NCI-H1048 (cell line): Measurements from ENCODE around the gene TSG101.

Experiments used
- DNase-seq: peaks from one replicate; lab custom pipeline; 2025; lab: John Stamatoyannopoulos, UW

TSG101 gene

DNA sequence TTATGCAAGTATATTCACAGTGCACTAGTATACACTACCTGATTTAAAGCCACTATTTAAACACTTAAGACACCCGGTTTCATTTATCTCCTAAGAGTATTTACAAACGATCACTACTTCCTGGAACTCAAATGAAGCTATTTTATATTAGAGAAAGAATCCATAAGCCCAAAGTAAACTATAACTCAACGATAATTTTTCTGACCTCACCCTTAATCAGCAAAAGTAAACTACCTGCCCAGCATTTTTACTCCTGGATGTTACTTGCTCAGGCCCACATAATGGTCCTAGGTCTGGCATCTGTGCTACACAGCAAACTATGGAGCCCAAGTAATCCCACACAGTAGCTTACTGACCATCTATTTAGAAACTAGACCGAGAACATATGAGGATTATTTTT, 33.4 kb downstream of the TSG101 start:
- DNase-seq: no peak

DNA sequence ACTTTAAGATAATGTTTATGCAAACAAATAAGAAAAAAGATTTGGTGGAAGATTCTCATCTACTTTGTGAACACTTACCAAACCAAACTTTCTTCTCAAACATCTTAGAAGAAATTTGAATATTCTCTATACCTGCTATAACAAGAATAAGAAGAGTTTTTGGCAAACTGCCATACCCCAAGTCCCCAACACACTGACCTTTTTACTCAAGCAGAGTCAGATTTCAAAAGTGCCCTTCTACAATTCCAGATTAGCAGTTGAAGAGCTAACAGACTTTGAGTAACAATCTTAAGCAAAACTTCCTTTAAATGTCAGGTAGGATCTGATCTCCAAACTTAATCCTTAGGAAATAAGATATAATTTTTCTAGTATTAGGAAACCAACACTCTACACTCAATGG, 33.9 kb downstream of the TSG101 start:
- DNase-seq: no peak

GRCh38 chr11:18491924-18492323, 34.8 kb downstream of the TSG101 start:
- DNase-seq: no peak

GRCh38 chr11:18490736-18491485, 35.8 kb downstream of the TSG101 start:
- DNase-seq: no peak

- no peak for DNase-seq
Observed at GRCh38 chr11:18490319-18490718, 36.4 kb downstream of the TSG101 start.

DNA sequence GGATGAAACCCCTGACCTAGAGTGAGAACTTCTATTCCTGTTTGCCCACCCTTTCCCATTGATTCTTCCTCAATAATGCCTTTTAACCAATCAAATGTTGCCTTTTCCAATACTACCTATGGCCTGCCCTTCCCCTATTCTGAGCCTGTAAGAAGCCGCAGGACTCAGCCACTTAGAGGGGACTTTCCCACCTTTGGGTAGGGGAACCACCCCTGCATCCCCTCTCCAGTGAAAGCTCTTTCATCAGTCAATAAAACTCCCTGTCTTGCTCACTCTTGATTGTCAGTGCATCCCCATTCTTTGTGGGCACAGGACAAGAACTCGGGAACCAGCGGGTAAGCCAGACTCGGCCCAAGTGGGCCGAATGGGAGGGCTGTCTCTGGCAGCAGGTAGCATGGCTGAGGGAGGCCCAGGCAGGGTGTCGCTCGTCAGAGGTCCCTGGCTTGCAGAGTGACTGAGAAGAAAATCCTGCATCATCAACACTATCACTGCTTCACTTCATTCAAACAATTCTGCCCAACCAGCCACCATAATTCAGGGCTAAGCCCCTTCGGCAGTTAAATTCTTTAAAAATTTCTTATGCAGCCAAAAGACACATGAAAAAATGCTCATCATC, 40.7 kb downstream of the TSG101 start:
- DNase-seq: no peak

- no peak for DNase-seq
Observed at GRCh38 chr11:18479063-18479462, 47.7 kb downstream of the TSG101 start.

DNA sequence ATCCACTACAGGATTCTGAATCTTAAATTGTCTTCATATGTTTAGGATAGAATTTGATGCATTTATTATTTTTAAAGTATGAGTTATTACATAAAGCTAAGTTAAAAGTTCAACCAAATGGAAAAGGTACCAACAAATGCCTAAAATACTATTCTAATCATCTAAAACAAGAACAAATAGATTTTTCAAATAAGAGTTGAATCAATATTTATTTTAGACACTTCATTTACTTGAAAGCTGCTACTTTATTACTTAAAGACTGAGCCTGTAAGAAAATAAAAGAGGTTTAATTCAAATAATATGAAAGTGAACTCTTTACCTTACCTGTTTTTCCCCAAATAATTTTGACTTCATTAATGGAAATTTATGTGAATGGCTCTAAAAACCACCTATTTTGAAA, 54.2 kb downstream of the TSG101 start:
- DNase-seq: no peak

GRCh38 chr11:18471995-18472394, 54.7 kb downstream of the TSG101 start:
- DNase-seq: no peak

GRCh38 chr11:18468961-18469360, 57.8 kb downstream of the TSG101 start:
- DNase-seq: no peak

GRCh38 chr11:18468059-18468458, 58.7 kb downstream of the TSG101 start:
- no peak for DNase-seq

DNA sequence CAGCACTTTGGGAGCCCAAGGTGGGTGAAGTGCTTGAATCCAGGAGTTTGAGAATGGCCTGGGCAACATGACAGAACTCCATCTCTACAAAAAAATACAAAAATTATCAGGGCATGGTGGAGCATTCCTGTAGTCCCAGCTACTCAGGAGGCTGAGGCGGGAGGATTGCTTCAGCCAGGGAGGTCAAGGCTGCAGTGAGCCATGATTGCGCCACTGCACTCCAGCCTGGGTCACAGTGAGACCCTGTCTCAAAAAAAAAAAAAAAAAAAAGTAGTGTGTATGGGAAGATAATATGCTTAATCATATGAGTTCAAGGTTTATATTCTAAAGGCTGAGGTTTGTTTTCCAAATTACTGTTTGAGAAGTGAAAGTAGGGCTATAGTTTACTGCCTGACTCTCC, 60.3 kb downstream of the TSG101 start:
- no peak for DNase-seq

DNA sequence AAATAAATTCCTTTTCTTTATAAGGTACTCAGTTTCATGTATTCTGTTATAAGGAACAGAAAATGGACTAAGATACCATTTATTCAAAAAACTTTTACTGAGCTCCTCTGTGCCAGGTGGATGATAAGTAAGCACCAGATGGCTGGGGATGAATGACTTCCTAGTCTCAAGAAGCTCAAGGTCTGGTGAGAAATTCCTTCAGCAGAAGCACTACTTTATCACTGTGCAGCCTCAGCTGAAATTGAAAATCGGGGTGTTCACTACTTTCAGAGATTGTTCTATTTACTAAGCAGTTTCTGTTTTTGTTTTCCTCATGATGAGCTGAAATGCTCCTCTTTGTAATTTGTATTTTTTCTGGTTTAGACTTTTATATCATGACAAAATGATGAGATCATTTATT, 63.3 kb downstream of the TSG101 start:
- no peak for DNase-seq

GRCh38 chr11:18461909-18462308, 64.8 kb downstream of the TSG101 start:
- DNase-seq: no peak

- DNase-seq: no peak
Observed at GRCh38 chr11:18459634-18460033, 67.1 kb downstream of the TSG101 start.

- DNase-seq: no peak
Observed at GRCh38 chr11:18457450-18457849, 69.3 kb downstream of the TSG101 start.

DNA sequence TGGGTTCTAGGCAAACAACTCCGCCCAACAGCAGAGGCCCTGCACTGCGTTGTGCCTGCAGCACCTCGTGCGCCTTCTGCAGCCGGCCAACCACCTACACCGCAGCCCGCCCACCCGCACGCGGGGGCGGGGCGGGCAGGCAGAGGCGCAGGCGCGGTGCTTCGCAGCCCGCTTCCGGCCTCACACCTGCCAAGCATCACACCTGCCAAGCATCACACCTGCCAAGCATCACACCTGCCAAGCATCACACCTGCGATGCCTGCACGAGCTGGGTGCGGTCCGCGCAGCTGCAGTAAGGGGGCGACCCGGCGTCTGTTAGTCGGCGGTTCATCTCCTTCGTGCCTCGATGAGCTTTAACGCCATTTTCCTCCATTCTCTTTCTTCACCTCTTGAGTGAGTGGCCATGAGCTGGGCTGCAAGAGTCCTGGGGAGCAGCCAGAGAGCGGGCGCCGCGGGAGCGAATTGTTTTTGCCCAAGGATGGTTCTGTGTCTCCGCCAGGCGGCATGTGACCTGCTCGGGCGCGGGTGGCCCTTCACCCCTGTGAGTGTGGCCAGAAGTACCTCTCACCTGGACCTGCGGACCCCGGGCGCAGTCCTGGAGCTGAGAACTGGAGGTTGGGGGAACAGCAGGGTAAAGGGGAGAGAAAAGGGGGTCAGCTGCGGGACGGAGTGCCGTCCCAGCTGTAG, 70.9 kb downstream of the TSG101 start, which contains the start of gene LDHAL6A:
Gene LDHAL6A (plus strand): TSS at position 171 of the 687 bp plus-strand sequence. CDS start 825 bp downstream, outside the sequence.
- DNase-seq: no peak

DNA sequence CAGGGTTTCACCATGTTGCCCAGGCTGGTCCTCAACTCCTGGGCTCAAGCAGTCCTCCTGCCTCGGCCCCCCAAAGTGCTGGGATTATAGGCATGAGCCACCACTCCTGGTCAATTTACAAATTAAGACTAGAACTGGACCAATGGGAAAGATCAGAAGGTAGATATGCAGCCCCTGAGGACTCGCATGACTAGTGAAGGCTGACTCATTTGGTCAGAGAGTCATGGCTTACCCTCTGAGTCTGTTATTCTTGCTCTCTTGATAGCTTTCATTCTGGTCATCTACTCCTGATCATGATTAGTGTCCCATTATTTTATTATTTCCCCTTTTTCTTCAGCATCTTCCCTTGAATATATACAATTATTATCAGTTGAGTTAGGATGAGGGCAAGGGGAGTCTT, 73.8 kb downstream of the TSG101 start:
- DNase-seq: no peak

GRCh38 chr11:18449251-18449650, 77.5 kb downstream of the TSG101 start:
- DNase-seq: no peak

GRCh38 chr11:18438691-18439090, 88.1 kb downstream of the TSG101 start:
- DNase-seq: no peak
